GM11168 (cell line): Measurements from ENCODE around the gene GNA12.
"Not testable (repeated sequence)": the region's sequence is repeated elsewhere in the genome, so short reads cannot be mapped to it uniquely, and the experiment has no call there.

ENCODE experiments used
- in situ Hi-C: fragments of 300-500 bp; cut with MboI; formaldehyde crosslinking; loops from one replicate; pipeline ENCODE4 v1.12.0; 2022; ENCODE audit warnings: low sequenced_read_pairs; ENCODE audit not compliant: unreplicated experiment

Gene GNA12

GRCh38 chr7:2760098-2760889 lies 83.8 kb downstream of the GNA12 start:
- in situ Hi-C loops: no loop called here

GRCh38 chr7:2759736-2760097 lies 84.4 kb downstream of the GNA12 start:
- in situ Hi-C loops: no loop called here

DNA sequence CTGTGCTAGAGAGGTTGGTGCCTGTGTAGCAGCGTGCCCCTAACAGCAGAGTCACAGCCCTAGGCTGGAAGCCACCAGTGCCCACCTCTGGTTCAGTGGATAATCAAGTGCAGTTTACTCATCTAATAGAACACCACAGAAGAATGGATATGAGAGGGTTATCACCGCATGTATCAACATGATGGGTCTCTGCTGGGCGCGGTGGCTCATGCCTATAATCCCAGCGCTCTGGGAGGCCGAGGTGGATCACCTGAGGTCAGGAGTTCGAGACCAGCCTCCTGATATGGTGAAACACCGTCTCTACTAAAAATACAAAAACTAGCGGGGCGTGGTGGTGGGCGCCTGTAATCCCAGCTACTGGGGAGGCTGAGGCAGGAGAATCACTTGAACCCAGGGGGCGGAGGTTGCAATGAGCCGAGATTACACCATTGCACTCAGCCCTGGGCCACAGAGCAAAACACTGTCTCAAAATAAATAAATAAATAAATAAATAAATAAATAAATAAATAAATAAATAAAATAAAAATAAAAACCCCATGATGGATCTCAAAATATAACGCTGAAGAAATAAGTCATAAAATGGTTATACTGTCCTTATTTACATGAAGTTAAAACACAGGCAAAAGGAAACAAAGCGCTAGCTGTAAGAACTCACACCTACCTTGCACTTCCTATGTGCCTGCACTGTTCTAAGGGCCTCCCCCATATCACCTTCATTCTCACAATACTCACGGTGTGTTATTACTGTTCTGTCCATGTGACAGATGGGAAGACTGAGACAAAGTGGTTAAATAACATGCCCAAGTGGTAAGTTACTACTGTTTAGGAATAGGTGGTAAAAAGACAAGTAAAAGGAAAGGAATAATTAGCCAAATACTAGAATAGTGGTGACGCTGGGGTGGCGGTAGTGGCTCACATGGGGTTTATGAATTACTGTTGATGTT lies 85.2 kb downstream of the GNA12 start:
- in situ Hi-C loops: no loop called here

GRCh38 chr7:2757904-2758672 lies 86.0 kb downstream of the GNA12 start:
- in situ Hi-C loops: no loop called here

DNA sequence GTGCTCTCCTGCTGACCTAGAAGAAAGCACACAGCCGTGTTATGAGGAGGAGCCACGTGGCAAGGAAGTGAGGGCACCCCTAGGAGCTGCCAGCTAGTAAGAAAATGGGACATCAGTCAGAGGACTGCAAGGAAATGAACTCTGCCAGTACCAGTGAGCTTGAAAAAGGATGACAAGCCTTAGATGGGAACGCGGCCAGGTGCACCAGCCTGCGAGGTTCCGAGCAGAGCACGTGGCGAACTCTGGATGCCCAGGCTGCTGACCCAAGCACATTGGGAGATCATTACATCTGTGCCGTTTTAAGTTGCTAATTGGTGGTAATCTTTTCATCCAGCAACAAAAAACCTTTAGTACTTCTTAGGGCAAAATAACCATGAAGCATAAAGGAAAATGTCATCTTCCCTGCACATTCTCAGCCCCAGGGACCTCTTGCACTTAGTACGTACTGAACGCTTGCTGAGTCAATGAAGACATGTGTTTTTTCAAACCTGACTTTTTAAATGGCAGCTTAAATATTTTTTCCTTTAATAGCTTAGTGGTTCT lies 86.7 kb downstream of the GNA12 start:
- in situ Hi-C loops: no loop called here

DNA sequence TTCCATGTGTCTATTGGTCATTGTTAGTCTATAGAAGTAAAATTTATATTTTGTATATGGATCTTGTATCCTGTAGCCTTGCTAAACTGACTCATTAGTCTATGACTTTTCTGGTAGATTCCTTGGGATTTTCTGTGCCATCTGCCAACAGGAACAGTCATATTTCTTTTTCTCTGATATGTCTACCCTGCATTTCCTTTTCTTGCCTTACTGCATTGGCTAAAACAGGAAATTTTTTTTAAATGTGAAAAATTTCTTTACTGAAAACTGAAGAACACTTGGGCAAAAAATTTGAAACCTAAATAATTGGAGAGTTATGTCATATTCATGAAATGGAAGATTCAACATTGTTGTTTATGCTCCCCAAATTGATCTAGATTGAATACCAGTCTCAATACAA lies 88.6 kb downstream of the GNA12 start:
- in situ Hi-C loops: no loop called here

- in situ Hi-C loops: no loop called here
These were observed 89.2 kb downstream of the GNA12 start for GRCh38 chr7:2754912-2755311.

GRCh38 chr7:2754086-2754485 lies 90.0 kb downstream of the GNA12 start:
- in situ Hi-C loops: no loop called here

DNA sequence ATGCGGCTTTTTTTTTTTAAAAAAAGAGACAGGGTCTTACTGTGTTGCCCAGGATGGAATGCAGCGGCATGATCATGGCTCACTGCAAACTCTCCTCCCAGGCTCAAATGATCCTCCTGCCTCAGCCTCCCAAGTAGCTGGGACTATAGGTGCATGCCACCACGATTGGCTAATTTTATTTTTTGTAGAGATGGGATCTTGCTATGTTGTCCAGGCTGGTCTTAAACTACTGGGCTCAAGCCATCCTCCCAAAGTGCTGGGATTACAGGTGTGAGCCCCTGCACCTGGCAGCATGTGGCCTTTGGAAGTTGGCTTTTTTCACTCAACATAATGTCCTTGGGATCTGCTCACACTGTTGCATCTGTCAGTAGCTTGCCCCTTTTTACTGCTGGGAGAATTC lies 91.0 kb downstream of the GNA12 start:
- in situ Hi-C loops: no loop called here

DNA sequence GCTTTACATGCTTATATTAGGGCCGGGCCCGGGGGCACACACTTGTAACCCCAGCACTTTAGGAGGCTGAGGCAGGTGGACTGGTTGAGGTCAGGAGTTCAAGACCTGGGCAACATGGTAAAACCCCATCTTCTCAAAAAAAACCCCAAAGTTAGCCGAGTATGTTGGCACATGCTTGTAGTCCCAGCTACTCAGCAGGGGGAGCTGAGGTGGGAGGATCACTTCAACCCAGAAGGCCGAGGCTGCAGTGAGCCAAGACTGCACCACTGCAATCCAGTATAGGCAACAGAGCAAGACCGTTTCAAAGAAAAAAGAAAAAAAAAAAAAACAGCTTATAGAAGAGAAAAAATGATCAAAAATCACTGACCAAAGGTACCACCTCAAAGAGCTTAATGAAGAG lies 93.0 kb downstream of the GNA12 start:
- in situ Hi-C loops: no loop called here

DNA sequence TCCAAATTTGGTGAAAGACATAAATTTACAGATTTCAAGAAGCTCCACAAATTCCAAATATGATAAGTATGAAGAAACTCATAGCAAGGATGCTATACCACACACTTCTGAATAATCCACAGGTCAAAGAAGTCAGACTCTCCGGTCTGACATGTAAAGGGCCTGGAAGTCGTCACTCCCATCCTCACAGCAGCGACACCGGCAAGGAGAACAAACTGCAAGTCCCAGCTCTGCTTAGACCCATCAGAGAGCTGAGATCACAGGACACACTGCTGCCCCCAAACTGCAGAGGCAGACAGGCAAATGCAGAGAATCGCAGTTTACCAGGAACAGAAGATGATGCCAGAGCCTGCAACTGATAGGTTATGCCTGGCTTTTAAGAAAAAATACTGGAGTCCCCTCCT lies 94.1 kb downstream of the GNA12 start:
- in situ Hi-C loops: no loop called here

DNA sequence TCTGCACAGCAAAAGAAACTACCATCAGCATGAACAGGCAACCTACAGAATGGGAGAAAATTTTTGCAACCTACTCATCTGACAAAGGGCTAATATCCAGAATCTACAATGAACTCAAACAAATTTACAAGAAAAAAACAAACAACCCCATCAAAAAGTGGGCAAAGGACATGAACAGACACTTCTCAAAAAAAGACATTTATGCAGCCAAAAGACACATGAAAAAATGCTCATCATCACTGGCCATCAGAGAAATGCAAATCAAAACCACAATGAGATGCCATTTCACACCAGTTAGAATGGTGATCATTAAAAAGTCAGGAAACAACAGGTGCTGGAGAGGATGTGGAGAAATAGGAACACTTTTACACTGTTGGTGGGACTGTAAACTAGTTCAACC lies 95.4 kb downstream of the GNA12 start:
- in situ Hi-C loops: not testable (repeated sequence)

DNA sequence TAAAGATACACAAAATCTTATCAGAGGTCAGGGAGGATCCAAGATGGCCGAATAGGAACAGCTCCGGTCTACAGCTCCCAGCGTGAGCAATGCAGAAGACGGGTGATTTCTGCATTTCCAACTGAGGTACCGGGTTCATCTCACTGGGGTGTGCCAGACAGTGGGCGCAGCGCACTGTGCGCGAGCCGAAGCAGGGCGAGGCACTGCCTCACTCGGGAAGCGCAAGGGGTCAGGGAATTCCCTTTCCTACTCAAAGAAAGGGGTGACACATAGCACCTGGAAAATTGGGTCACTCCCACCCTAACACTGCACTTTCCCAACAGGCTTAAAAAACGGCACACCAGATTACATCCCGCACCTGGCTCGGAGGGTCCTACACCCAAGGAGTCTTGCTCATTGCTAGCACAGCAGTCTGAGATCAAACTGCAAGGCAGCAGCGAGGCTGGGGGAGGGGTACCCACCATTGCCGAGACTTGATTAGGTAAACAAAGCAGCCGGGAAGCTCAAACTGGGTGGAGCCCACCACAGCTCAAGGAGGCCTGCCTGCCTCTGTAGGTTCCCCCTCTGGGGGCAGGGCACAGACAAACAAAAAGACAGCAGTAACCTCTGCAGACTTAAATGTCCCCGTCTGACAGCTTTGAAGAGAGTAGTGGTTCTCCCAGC lies 100.5 kb downstream of the GNA12 start:
- in situ Hi-C loops: not testable (repeated sequence)

DNA sequence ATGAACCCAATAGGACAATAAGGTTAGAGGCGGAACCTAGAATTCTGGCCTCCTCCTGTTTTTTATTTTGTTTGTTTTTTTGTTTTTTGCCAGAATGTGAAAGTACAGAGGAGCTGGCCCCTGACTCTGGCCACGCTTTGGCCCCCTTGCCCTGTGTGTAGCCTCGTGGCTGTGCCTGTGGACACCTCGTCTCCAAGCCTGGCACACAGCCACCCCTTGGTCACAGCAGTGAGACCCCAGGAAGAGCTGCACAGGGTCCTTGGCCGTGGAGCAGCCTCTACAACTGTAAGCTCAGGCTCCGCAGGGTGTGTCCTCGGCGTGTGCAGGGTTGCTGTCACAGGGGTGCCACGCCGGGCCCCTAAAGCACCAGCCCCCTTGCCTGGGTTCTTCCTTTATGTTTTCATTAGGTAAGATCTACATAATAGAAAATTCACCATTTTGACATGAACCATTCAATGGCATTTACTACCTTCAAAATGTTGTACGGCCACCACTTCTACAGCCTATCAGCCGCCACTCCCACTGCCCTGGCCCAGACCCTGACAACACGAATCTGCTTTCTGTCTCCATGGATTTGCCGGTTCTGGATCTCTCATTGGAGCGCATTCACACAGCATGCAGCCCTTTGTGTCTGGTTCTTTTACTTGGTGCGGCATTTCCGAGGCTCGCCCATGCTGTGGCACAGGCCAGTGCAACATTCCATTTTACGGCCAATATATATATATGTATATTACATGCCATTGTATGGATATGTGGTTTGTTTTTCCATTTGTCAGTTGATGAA lies 105.2 kb downstream of the GNA12 start:
- in situ Hi-C loops: no loop called here

- in situ Hi-C loops: no loop called here
These were observed 106.2 kb downstream of the GNA12 start for GRCh38 chr7:2737771-2738540.

DNA sequence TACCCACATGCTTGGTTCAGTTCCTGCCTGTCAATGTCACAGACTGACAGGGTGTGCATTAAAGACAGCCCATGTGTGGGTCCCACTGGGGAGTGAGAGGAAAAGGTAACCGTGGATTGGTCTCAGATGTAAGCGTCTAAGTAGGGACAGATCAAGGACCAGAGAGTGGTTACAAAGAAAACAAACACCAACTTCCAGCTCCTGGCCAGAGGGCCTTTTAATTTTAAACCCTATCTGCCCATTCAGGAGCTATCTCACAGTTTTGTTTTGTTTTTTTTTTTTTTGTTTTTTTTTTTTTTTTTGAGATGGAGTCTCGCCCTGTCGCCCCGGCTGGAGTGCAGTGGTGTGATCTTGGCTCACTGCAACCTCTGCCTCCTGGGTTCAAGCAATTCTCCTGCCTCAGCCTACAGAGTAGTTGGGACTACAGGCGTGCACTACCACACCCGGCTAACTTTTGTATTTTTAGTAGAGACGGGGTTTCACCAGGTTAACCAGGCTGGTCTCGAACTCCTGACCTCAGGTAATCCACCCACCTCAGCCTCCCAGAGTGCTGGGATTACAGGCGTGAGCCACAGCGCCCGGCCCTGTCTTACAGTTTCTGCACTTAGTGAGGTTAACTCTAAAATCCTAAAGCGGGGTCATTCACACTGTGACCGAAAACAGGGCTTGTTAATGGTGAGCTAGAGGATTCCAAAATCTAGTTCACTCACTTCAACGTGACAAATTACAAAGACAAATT lies 106.9 kb downstream of the GNA12 start:
- in situ Hi-C loops: not testable (repeated sequence)

DNA sequence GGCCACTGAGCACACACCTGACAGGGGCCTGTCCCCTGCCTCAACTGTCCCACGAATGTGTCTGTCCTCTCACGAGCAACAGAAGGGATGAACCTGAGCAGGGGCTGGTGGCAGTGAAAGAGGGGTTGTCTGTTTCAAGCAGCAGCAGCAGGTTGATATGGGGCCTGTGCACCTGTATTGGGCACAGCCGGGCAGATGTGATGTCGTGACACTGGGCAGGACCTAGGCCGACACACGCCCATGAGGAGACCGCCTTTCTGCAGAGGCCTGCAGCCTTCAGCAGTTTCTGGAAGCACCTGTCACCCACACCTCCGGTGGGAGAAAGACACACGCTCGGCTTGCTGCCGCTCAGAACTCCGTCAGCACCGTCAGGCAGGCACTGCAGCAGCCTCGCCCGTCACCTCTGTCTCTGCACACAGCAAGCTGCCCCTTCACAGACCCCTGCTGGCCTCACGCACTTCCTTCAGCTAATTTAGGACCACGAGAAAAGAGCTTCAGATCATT lies 107.6 kb downstream of the GNA12 start:
- in situ Hi-C loops: no loop called here

DNA sequence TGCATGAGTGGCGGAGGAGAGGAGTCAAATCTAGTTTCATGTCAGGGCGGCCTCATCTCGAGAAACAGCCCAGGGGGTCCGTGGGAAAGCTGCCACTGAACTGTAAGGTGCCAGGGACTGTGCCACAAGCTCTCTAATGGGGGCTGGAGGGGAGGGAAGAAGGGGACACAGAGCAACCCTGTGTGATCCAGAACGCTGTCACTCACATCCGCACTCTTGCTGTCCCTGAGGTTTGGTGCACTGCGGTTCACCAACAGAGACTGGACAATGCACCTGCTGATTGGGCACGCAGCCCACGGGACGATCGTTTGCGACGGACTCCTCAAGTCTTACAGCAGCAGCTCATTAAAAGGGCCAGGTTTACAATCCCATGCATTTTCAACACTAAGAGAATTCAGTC lies 108.4 kb downstream of the GNA12 start:
- in situ Hi-C loops: no loop called here
